Retinal pigment epithelial cell (primary cell): Measurements from ENCODE around the gene KLK5.

Experiments
- DNase-seq: peaks from one replicate; pipeline ENCODE4 v3.0.0-alpha.2; 2010; ENCODE audit warnings: low read depth
- H3K4me3 ChIP-seq: 2 replicates; pipeline ENCODE4 v1.5.1; 2011; ENCODE audit warnings: mild to moderate bottlenecking, low read length, control low read depth, moderate library complexity
- CTCF ChIP-seq: conservative IDR thresholded peaks from 2 replicates; pipeline ENCODE4 v1.5.1; 2011; ENCODE audit warnings: low read depth, low read length, control low read depth, inconsistent platforms

The KLK5 gene

GRCh38 chr19:50952910-50953309 lies at the start of gene KLK5:
Gene KLK5, minus strand, starts transcription at chr19:50953038. Its CDS starts 381 bp downstream, at chr19:50952657.
- no peak for TF ChIP-seq CTCF
- no peak within 1 kb of the TSS for H3K4me3 ChIP-seq
- DNase-seq: no peak

- no peak for DNase-seq
- no peak overlapping the region for H3K4me3 ChIP-seq
- TF ChIP-seq CTCF: no peak
Measured at GRCh38 chr19:51002089-51002532, 49.3 kb upstream of the KLK5 start.

GRCh38 chr19:51001515-51001914 lies 48.7 kb upstream of the KLK5 start, which contains the start of gene KLK8:
Gene KLK8, minus strand, starts transcription at chr19:51001604. Its CDS starts 437 bp downstream, at chr19:51001167.
- TF ChIP-seq CTCF: no peak
- DNase-seq: no peak
- H3K4me3 ChIP-seq: no peak within 1 kb of the TSS

GRCh38 chr19:51000981-51001380 lies 48.1 kb upstream of the KLK5 start:
- H3K4me3 ChIP-seq: no peak overlapping the region
- no peak for TF ChIP-seq CTCF
- no peak for DNase-seq

- H3K4me3 ChIP-seq: no peak overlapping the region
- no peak for TF ChIP-seq CTCF
- DNase-seq: no peak
Measured at GRCh38 chr19:51000426-51000825, 47.6 kb upstream of the KLK5 start.

GRCh38 chr19:50998686-50999085 lies 45.8 kb upstream of the KLK5 start:
- no peak overlapping the region for H3K4me3 ChIP-seq
- TF ChIP-seq CTCF: no peak

GRCh38 chr19:50998061-50998460 lies 45.2 kb upstream of the KLK5 start:
- no peak for DNase-seq
- H3K4me3 ChIP-seq: no peak overlapping the region
- no peak for TF ChIP-seq CTCF

More at GRCh38 chr19:50998686-50999085, 45.8 kb upstream of the KLK5 start:
- no peak for DNase-seq
